Right cardiac atrium (tissue), 5 donors: Measurements from ENCODE around the gene UGT2B28. TPM values are rescaled to one million over a fixed set of nuclear protein-coding genes. Genes with fewer than 3 reads are reported as not detected.
"Not testable (repeated sequence)": the region's sequence is repeated elsewhere in the genome, so short reads cannot be mapped to it uniquely, and the experiment has no call there.

Experiments
- ATAC-seq, 2 donors: fragments of 200-7000 bp; cut with Tn5 transposase; one replicate each; pipeline versions ENCODE4 v1.8.0 to v1.9.1; 2020; ENCODE audit warnings: moderate library complexity in 2 of 2, mild to moderate bottlenecking in 1 of 2
- DNase-seq, 3 donors: peaks; one replicate each; pipeline ENCODE4 v3.0.0-alpha.2; 2020
- H3K27ac ChIP-seq: one replicate; pipeline ENCODE4 v1.5.1; 2013; ENCODE audit warnings: mild to moderate bottlenecking, low read length, control low read depth, moderate library complexity
- H3K27me3 ChIP-seq: one replicate; pipeline ENCODE4 v1.6.1; 2013; ENCODE audit not compliant: control insufficient read depth, insufficient read depth
- H3K4me1 ChIP-seq: one replicate; pipeline ENCODE4 v1.6.1; 2013; ENCODE audit warnings: low read length; ENCODE audit not compliant: control insufficient read depth, insufficient read depth
- H3K4me3 ChIP-seq: one replicate; pipeline ENCODE4 v1.5.1; 2013; ENCODE audit warnings: low read length, control low read depth
- H3K9me3 ChIP-seq: one replicate; pipeline ENCODE4 v1.6.1; 2013; ENCODE audit warnings: low read length; ENCODE audit not compliant: control insufficient read depth
- WGBS: extraction: QIAGEN DNeasy Blood & Tissue Kit; methylation state at CpG from one replicate; pipeline ENCODE4 v1.1.7; 2013; 5-methylcytosine and 5-hydroxymethylcytosine counted together
- intact Hi-C, 4 donors: fragments of 100-400 bp; cut with DNase I; formaldehyde crosslinking; loops; one replicate each; pipeline versions ENCODE4 v1.11.0 to v1.14.0; 2022 to 2023
- polyA plus RNA-seq: library from polyadenylated mRNA; stranded (reverse); fragments of 200-250 nt; gene quantifications from one replicate; pipeline ENCODE4 v1.2.3, GENCODE V29; 2013
- total RNA-seq, 4 donors: library from RNA; stranded (reverse); fragmentation: NEBNext Ultra II Directional; extraction: Animal tissue kit (Norgen Biotek cat#: 25700); gene quantifications; one replicate each; pipeline ENCODE4 v1.2.1, GENCODE V29; 2021
- donor health status: healthy with polysubstance abuse.
- donor health status: DM: no; HTN: yes; CAD: no.
- donor health status: DM: no; HTN: no; CAD: no.
- donor health status: DM: no; HTN: yes; CAD: no; lungs with severe emphysema.
- donor health status: DM: yes; HTN: yes; CAD: no.

Gene UGT2B28
- total and polyA plus RNA-seq, 5 donors, result not detected

GRCh38 chr4:69309549-69310076 lies 29.3 kb downstream of the UGT2B28 start:
- H3K4me1 ChIP-seq, H3K4me3 ChIP-seq, H3K9me3 ChIP-seq, intact Hi-C loops, H3K27me3 ChIP-seq, H3K27ac ChIP-seq, DNase-seq: not testable (repeated sequence)
- peak in 1 of 2 donors; percentile 53 for ATAC-seq
- 35% methylated on average over 5 of the region's 5 CpGs for WGBS

DNA sequence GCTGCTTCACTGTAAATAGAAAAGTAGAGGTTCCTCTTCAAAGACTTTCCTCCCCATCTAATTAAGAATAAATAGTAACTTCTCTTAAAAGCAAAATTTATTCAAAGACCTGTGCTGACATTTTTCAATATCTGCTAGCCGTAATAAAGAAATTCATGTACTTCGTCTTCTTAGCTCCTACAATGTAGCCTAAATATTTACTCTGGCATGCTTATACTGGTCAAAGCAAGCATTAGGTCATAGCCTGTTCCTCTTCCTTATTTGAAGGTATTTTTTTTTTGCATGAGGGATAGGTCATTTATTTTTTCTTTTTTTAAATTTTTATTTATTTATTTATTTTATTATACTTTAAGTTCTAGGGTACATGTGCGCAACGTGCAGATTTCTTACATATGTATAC lies 30.0 kb downstream of the UGT2B28 start:
- H3K4me3 ChIP-seq, H3K4me1 ChIP-seq, H3K27me3 ChIP-seq, H3K9me3 ChIP-seq, H3K27ac ChIP-seq, DNase-seq, ATAC-seq, intact Hi-C loops: not testable (repeated sequence)
- 84% methylated on average over 4 of the region's 4 CpGs for WGBS

DNA sequence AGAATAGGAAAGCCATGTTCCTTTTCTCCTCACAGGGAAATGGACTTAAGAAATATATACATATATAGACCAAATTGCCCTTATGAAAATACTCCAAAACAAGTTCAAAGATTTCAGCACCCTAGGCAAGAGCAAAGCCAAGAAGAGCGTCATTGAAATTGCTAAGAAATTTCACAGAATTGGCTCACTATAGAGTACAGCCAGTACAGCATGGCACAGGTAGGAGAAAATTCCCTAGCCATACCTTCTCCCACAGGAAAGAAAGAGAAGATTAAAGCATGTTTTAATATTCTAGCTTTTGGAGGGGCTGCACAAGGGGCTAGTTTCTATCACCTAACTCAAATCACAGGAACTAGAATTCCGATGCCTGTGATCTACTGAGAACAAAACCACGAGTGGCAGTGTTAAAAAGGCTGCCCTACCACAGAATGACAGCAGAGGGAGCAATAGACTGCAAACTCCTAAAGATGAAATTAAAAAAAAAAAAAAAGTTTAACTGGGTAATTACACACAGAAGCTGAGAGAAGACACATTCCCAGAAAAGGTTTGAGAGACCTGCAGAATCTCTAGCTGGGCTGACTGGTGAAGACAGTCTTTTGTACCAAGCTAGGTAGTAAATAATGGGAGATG lies 37.5 kb downstream of the UGT2B28 start:
- H3K9me3 ChIP-seq, H3K4me3 ChIP-seq, DNase-seq, H3K4me1 ChIP-seq, intact Hi-C loops, H3K27me3 ChIP-seq, H3K27ac ChIP-seq, ATAC-seq: not testable (repeated sequence)
- 21% methylated on average over 3 of the region's 3 CpGs for WGBS

GRCh38 chr4:69321153-69321729 lies 41.0 kb downstream of the UGT2B28 start:
- no peaks in the 10 kb centered on the region for H3K27me3 ChIP-seq
- 85% methylated on average over 2 of the region's 2 CpGs for WGBS
- DNase-seq, result peak in 1 of 3 donors; percentile 20
- no peak overlapping the region for H3K4me3 ChIP-seq
- H3K27ac ChIP-seq, result no peak overlapping the region
- no peak for ATAC-seq
- no peaks in the 10 kb centered on the region for H3K9me3 ChIP-seq
- H3K4me1 ChIP-seq, result no peaks in the 10 kb centered on the region
- intact Hi-C loops, result loop anchor here in 1 of 4 donors (5.0 kb wide), 1 partner anchor 296 kb away; no protein-coding TSS in a partner anchor

GRCh38 chr4:69322055-69322454 lies 41.8 kb downstream of the UGT2B28 start:
- Histone ChIP-seq H3K4me3 (no peak overlapping the region), H3K4me1 (no peaks in the 10 kb centered on the region), H3K27me3 (no peaks in the 10 kb centered on the region), H3K9me3 (no peaks in the 10 kb centered on the region), H3K27ac (no peak overlapping the region)
- 62% methylated on average over 2 of the region's 2 CpGs for whole genome bisulfite sequencing
- intact Hi-C loops, result loop anchor here in 1 of 4 donors (5.0 kb wide), 1 partner anchor 295 kb away; no protein-coding TSS in a partner anchor
- ATAC-seq (no peak), DNase-seq (no peak)

DNA sequence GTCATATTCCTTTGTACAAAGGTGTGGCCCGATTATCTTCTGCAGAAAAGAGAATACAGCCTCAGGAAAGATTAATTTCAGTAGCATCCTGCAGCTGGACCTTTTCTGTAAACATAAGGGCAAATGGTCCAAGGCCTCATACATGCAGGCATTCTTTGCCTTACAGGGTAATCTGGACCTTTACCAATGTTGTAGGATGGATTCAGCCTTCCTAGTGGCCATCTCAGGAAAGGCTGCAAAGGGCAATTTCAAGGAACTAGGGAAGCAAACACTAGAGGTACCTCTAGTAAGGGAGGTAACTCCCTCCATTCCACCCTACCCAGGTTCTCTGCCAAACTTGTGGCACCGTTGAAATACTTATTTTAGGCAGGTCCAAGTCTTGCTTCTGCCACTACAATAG lies 43.0 kb downstream of the UGT2B28 start:
- no peak overlapping the region for H3K27ac ChIP-seq
- H3K9me3 ChIP-seq, result no peaks in the 10 kb centered on the region
- intact Hi-C loops, result loop anchor here in 1 of 4 donors (5.0 kb wide), 1 partner anchor 294 kb away; no protein-coding TSS in a partner anchor
- 80% methylated on average over 2 of the region's 2 CpGs for WGBS
- H3K4me1 ChIP-seq, result no peaks in the 10 kb centered on the region
- no peaks in the 10 kb centered on the region for H3K27me3 ChIP-seq
- no peak for DNase-seq
- no peak for ATAC-seq
- H3K4me3 ChIP-seq, result no peak overlapping the region

GRCh38 chr4:69330345-69331047 lies 50.2 kb downstream of the UGT2B28 start:
- ATAC-seq (no peak), DNase-seq (no peak)
- 62% methylated on average over 4 of the region's 4 CpGs for WGBS
- intact Hi-C loops, result no loop called here
- Histone ChIP-seq H3K27ac (no peak overlapping the region), H3K9me3 (no peaks in the 10 kb centered on the region), H3K4me3 (no peak overlapping the region), H3K4me1 (no peaks in the 10 kb centered on the region), H3K27me3 (no peaks in the 10 kb centered on the region)

- ATAC-seq, H3K9me3 ChIP-seq, H3K27me3 ChIP-seq, intact Hi-C loops, H3K4me1 ChIP-seq, H3K4me3 ChIP-seq, DNase-seq, H3K27ac ChIP-seq: not testable (repeated sequence)
- WGBS, result 74% methylated on average over 2 of the region's 2 CpGs
These were observed 51.0 kb downstream of the UGT2B28 start for GRCh38 chr4:69331304-69331703.

DNA sequence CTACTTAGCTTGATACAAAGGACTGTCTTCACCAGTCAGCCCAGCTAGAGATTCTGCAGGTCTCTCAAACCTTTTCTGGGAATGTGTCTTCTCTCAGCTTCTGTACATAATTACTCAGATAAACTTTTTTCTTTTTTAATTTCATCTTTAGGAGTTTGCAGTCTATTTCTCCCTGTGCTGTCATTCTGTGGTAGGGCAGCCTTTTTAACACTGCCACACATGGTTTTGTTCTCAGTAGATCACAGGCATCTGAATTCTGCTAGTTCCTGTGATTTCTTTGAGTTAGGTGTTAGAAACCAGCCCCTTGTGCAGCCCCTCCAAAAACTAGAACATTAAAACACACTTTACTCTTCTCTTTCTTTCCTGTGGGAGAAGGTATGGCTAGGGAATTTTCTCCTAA lies 55.2 kb downstream of the UGT2B28 start:
- DNase-seq, H3K27me3 ChIP-seq, H3K4me1 ChIP-seq, H3K9me3 ChIP-seq, ATAC-seq, intact Hi-C loops, H3K4me3 ChIP-seq, H3K27ac ChIP-seq: not testable (repeated sequence)

- ATAC-seq, result not testable (repeated sequence)
- 74% methylated on average over 2 of the region's 2 CpGs for WGBS
These were observed 62.8 kb downstream of the UGT2B28 start for GRCh38 chr4:69343114-69343513.

More at GRCh38 chr4:69343114-69343513, 62.8 kb downstream of the UGT2B28 start:
- H3K4me3 ChIP-seq, DNase-seq, H3K27me3 ChIP-seq, H3K27ac ChIP-seq, H3K4me1 ChIP-seq, intact Hi-C loops, H3K9me3 ChIP-seq: not testable (repeated sequence)
